Measurements from ENCODE around the gene FBH1. TPM values are rescaled to one million over a fixed set of nuclear protein-coding genes. Genes with fewer than 3 reads are reported as not detected.

Gene FBH1
- 109 and 137 TPM in 2 replicates for total RNA-seq

GRCh38 chr10:5889624-5890451, at the start of gene FBH1, which contains the start of gene ANKRD16:
Gene FBH1 (plus strand): TSS chr10:5890243. CDS start chr10:5890346, 103 bp downstream.
Gene ANKRD16 (minus strand): TSS chr10:5889893. CDS start chr10:5889354, 539 bp downstream.

GRCh38 chr10:5977471-5978229, 87.6 kb downstream of the FBH1 start, which contains the start of gene IL15RA:
Gene IL15RA (minus strand): TSS chr10:5977543. CDS start chr10:5977492, 51 bp downstream.

Other genes starting within 250 kb of the FBH1 start
- gene ASB13, start 223.6 kb upstream of the FBH1 start, total RNA-seq = 9.2 and 9.8 TPM in 2 replicates
- 54.6 and 64.7 TPM in 2 replicates for gene TASOR2, start 205.4 kb upstream of the FBH1 start, total RNA-seq
- gene GDI2, start 76.8 kb upstream of the FBH1 start, total RNA-seq = 465 and 503 TPM in 2 replicates
- 6.8 and 9.1 TPM in 2 replicates for gene ANKRD16, start 350 bp upstream of the FBH1 start, total RNA-seq
- gene IL15RA, start 87.3 kb downstream of the FBH1 start, total RNA-seq = 5.7 and 7.3 TPM in 2 replicates
- not detected in 2 replicates for gene IL2RA, start 172.1 kb downstream of the FBH1 start, total RNA-seq
- gene RBM17, start 198.8 kb downstream of the FBH1 start, total RNA-seq = 38.2 and 44.1 TPM in 2 replicates